ENCODE data around the gene BARX1. TPM values are rescaled to one million over a fixed set of nuclear protein-coding genes. Genes with fewer than 3 reads are reported as not detected.

Gene BARX1
- total RNA-seq, 1 experiment from 2014 or later = 8.9 TPM

DNA sequence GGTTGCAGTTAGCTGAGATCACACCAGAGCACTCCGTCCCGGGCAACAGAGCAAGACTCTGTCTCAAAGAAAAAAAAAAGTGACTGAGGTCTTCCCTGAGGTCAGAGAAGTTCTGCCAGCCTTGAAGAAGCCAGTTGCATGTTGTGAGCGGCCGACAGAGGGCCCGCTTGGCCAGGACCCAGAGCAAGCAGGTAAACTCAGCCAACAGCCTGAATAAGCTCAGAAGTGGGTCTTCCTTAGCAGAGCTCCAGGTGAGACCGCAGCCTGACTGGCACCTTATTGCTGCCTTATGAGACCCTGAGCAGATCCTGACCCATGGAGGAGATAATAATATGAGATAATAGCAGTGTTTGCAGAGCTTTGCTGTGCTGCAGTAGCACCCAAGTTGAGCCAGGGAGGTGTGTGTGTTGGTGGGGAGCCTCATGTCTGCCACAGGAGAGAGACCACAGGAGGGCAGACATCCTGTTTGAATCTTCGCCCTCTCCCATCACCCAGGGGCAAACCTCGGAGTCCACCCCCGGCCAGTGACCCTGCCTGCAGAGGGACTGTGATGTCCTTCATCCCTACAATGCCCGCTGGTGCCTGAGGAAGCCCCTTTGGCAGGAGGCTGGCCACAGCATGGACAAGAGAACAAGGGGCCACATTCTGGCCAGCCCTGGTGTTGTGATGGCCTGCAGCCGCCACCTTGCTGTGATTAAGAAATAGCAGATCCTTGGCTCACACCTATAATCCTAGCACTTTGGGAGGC is 10.8 kb upstream of the BARX1 start:
- H3K4me3 Mint-ChIP-seq = no peak overlapping the region
- H3K27ac Mint-ChIP-seq = no peak overlapping the region
- peaks cover 12% of the 10 kb centered on the region for H3K4me1 Mint-ChIP-seq
- peak; percentile 46 for DNase-seq (ENCODE audit: low spot score)
- CTCF ChIA-PET = interaction anchor here (0.5 to 2.9 kb wide), 26 partner anchors 11 to 284 kb away, joined by 3 to 44 read pairs (median 4); partner anchors contain the start of gene BARX1
- TF ChIP-seq NFYB (CRISPR knock-in tag; conservative IDR thresholded peaks at IDR 0.05; ENCODE audit: low read depth) (no peak), EMX1 (CRISPR knock-in tag; IDR thresholded peaks at IDR 0.05) (no peak), IRF1 (CRISPR knock-in tag; IDR thresholded peaks at IDR 0.05) (no peak), ZNF219 (CRISPR knock-in tag; IDR thresholded peaks at IDR 0.05; ENCODE audit: borderline replicate concordance) (no peak)
- TF ChIP-seq, protein P1, sequence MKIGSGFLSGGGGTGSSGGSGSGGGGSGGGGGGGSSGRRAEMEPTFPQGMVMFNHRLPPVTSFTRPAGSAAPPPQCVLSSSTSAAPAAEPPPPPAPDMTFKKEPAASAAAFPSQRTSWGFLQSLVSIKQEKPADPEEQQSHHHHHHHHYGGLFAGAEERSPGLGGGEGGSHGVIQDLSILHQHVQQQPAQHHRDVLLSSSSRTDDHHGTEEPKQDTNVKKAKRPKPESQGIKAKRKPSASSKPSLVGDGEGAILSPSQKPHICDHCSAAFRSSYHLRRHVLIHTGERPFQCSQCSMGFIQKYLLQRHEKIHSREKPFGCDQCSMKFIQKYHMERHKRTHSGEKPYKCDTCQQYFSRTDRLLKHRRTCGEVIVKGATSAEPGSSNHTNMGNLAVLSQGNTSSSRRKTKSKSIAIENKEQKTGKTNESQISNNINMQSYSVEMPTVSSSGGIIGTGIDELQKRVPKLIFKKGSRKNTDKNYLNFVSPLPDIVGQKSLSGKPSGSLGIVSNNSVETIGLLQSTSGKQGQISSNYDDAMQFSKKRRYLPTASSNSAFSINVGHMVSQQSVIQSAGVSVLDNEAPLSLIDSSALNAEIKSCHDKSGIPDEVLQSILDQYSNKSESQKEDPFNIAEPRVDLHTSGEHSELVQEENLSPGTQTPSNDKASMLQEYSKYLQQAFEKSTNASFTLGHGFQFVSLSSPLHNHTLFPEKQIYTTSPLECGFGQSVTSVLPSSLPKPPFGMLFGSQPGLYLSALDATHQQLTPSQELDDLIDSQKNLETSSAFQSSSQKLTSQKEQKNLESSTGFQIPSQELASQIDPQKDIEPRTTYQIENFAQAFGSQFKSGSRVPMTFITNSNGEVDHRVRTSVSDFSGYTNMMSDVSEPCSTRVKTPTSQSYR (CRISPR knock-in tag; IDR thresholded peaks at IDR 0.05) = no peak
- peaks cover 8% of the 10 kb centered on the region for H3K36me3 Mint-ChIP-seq
- peaks cover 26% of the 10 kb centered on the region for H3K27me3 Mint-ChIP-seq (ENCODE audit: low read depth)
- POLR2A ChIA-PET = no interaction called here
- peak; percentile 74 for ATAC-seq
- H3K9me3 Mint-ChIP-seq = peaks cover 13% of the 10 kb centered on the region

DNA sequence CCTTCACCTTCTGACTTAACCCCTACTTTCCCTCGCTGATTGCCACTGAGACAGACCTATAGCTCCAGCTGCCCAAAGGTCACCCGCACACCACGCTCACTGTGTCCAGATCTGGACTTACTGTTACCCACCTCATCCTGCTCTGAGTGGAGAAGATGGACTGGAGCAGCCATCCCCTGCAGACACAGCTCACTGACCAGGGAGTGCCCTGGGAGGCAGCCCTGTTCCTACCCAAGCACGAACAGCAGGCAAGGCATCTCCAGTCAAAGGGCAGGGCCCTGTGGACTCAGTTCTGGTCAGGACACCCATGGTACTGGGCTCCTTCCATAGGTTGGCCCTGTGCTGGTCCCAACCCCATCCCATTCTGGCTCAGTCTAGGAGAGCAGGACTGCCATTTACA is 9.5 kb upstream of the BARX1 start:
- no peak overlapping the region for H3K4me3 Mint-ChIP-seq
- H3K36me3 Mint-ChIP-seq = no peaks in the 10 kb centered on the region
- DNase-seq (ENCODE audit: low spot score) = no peak
- no peak overlapping the region for H3K27ac Mint-ChIP-seq
- H3K27me3 Mint-ChIP-seq (ENCODE audit: low read depth) = peaks cover 34% of the 10 kb centered on the region
- peaks cover 18% of the 10 kb centered on the region for H3K4me1 Mint-ChIP-seq
- no peak for ATAC-seq
- ChIA-PET CTCF (interaction anchor here (1.1 to 6.8 kb wide), 9 partner anchors 14 to 283 kb away, joined by 3 to 30 read pairs (median 14); no protein-coding TSS in a partner anchor), POLR2A (no interaction called here)
- no peaks in the 10 kb centered on the region for H3K9me3 Mint-ChIP-seq
- TF ChIP-seq IRF1 (CRISPR knock-in tag; IDR thresholded peaks at IDR 0.05) (no peak), SOX15 (CRISPR knock-in tag; IDR thresholded peaks at IDR 0.05) (no peak), FOXP4 (CRISPR knock-in tag; IDR thresholded peaks at IDR 0.05) (no peak)

- no peaks in the 10 kb centered on the region for H3K9me3 Mint-ChIP-seq
- H3K4me3 Mint-ChIP-seq = no peak overlapping the region
- H3K36me3 Mint-ChIP-seq = no peaks in the 10 kb centered on the region
- ChIA-PET POLR2A (no interaction called here), CTCF (interaction anchor here (0.8 to 6.8 kb wide), 10 partner anchors 14 to 282 kb away, joined by 3 to 30 read pairs (median 14); no protein-coding TSS in a partner anchor)
- H3K4me1 Mint-ChIP-seq = peaks cover 23% of the 10 kb centered on the region
- no peak for ATAC-seq
- no peak overlapping the region for H3K27ac Mint-ChIP-seq
- H3K27me3 Mint-ChIP-seq (ENCODE audit: low read depth) = peaks cover 41% of the 10 kb centered on the region
- DNase-seq (ENCODE audit: low spot score) = no peak
- TF ChIP-seq NFE2L1 (CRISPR knock-in tag; IDR thresholded peaks at IDR 0.05) (no peak), HMGXB4 (CRISPR knock-in tag; IDR thresholded peaks at IDR 0.05) (no peak), RORB (CRISPR knock-in tag; IDR thresholded peaks at IDR 0.05) (no peak), PRRX2 (CRISPR knock-in tag; IDR thresholded peaks at IDR 0.05) (no peak), SMAD4 (CRISPR knock-in tag; IDR thresholded peaks at IDR 0.05) (no peak), SP1 (CRISPR knock-in tag; conservative IDR thresholded peaks at IDR 0.05) (no peak), GABPB1 (CRISPR knock-in tag; IDR thresholded peaks at IDR 0.05) (no peak)
- TF ChIP-seq, protein P2, sequence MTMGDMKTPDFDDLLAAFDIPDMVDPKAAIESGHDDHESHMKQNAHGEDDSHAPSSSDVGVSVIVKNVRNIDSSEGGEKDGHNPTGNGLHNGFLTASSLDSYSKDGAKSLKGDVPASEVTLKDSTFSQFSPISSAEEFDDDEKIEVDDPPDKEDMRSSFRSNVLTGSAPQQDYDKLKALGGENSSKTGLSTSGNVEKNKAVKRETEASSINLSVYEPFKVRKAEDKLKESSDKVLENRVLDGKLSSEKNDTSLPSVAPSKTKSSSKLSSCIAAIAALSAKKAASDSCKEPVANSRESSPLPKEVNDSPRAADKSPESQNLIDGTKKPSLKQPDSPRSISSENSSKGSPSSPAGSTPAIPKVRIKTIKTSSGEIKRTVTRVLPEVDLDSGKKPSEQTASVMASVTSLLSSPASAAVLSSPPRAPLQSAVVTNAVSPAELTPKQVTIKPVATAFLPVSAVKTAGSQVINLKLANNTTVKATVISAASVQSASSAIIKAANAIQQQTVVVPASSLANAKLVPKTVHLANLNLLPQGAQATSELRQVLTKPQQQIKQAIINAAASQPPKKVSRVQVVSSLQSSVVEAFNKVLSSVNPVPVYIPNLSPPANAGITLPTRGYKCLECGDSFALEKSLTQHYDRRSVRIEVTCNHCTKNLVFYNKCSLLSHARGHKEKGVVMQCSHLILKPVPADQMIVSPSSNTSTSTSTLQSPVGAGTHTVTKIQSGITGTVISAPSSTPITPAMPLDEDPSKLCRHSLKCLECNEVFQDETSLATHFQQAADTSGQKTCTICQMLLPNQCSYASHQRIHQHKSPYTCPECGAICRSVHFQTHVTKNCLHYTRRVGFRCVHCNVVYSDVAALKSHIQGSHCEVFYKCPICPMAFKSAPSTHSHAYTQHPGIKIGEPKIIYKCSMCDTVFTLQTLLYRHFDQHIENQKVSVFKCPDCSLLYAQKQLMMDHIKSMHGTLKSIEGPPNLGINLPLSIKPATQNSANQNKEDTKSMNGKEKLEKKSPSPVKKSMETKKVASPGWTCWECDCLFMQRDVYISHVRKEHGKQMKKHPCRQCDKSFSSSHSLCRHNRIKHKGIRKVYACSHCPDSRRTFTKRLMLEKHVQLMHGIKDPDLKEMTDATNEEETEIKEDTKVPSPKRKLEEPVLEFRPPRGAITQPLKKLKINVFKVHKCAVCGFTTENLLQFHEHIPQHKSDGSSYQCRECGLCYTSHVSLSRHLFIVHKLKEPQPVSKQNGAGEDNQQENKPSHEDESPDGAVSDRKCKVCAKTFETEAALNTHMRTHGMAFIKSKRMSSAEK (CRISPR knock-in tag; IDR thresholded peaks at IDR 0.05; ENCODE audit: borderline replicate concordance) = no peak
- TF ChIP-seq, protein P1 (CRISPR knock-in tag; IDR thresholded peaks at IDR 0.05) = no peak
Measured at GRCh38 chr9:93963969-93964368, 8.8 kb upstream of the BARX1 start.

Data from WTC11 (cell line).